Mesodermal cell (in vitro differentiated cells): ENCODE data around the gene MIPOL1.

Experiments
- H3K27ac ChIP-seq: 2 replicates; pipeline ENCODE4 v1.7.0; 2013; ENCODE audit warnings: mild to moderate bottlenecking, low read depth, low read length, moderate library complexity; ENCODE audit not compliant: severe bottlenecking
- H3K36me3 ChIP-seq: 2 replicates; pipeline ENCODE4 v1.7.1; 2013; ENCODE audit warnings: mild to moderate bottlenecking, low read length, moderate library complexity; ENCODE audit not compliant: control insufficient read depth, insufficient read depth
- H3K4me1 ChIP-seq: one replicate; pipeline ENCODE4 v1.7.1; 2013; ENCODE audit warnings: mild to moderate bottlenecking, low read length; ENCODE audit not compliant: insufficient read depth, control insufficient read depth, poor library complexity, severe bottlenecking
- H3K4me3 ChIP-seq: 2 replicates; pipeline ENCODE4 v1.7.0; 2013; ENCODE audit warnings: low read length, control low read depth, mild to moderate bottlenecking; ENCODE audit not compliant: insufficient read depth, poor library complexity, severe bottlenecking; ENCODE audit errors: extremely low read depth
- H3K9me3 ChIP-seq: 2 replicates; pipeline ENCODE4 v1.7.1; 2013; ENCODE audit warnings: mild to moderate bottlenecking, low read length, moderate library complexity; ENCODE audit not compliant: control insufficient read depth
- WGBS, 2 experiments: methylation state at CpG; one replicate each; pipeline ENCODE4 v1.1.5; 2013; ENCODE audit warnings: missing lambda C conversion rate in 2 of 2; ENCODE audit not compliant: insufficient coverage in 2 of 2; 5-methylcytosine and 5-hydroxymethylcytosine counted together

The MIPOL1 gene

GRCh38 chr14:37565550-37565949 is 367.8 kb downstream of the MIPOL1 start:
- WGBS, 2 experiments, result 86% methylated on average over 1 of the region's 1 CpG; no CpG with 5 or more reads in 1 of the 2 experiments

GRCh38 chr14:37566811-37567371 is 369.2 kb downstream of the MIPOL1 start:
- no peak overlapping the region for H3K4me3 ChIP-seq
- no peaks in the 10 kb centered on the region for H3K36me3 ChIP-seq
- H3K27ac ChIP-seq, result no peak overlapping the region
- no peaks in the 10 kb centered on the region for H3K9me3 ChIP-seq
- whole genome bisulfite sequencing, 2 experiments, result 10 to 13% methylated on average over 2 of the region's 3 CpGs
- no peaks in the 10 kb centered on the region for H3K4me1 ChIP-seq

More at GRCh38 chr14:37565550-37565949, 367.8 kb downstream of the MIPOL1 start:
- no peaks in the 10 kb centered on the region for H3K9me3 ChIP-seq
- H3K27ac ChIP-seq, result no peak overlapping the region
- H3K4me3 ChIP-seq, result no peak overlapping the region
- no peaks in the 10 kb centered on the region for H3K36me3 ChIP-seq
- no peaks in the 10 kb centered on the region for H3K4me1 ChIP-seq

GRCh38 chr14:37569729-37570128 is 372.0 kb downstream of the MIPOL1 start:
- WGBS, 2 experiments, result 80 to 86% methylated on average over 1 to 5 of the region's 7 CpGs
- Histone ChIP-seq H3K9me3 (no peaks in the 10 kb centered on the region), H3K4me1 (no peaks in the 10 kb centered on the region), H3K36me3 (no peaks in the 10 kb centered on the region), H3K4me3 (no peak overlapping the region), H3K27ac (no peak overlapping the region)

GRCh38 chr14:37571391-37571790 is 373.7 kb downstream of the MIPOL1 start:
- Histone ChIP-seq H3K9me3 (no peaks in the 10 kb centered on the region), H3K4me3 (no peak overlapping the region), H3K4me1 (no peaks in the 10 kb centered on the region), H3K27ac (no peak overlapping the region), H3K36me3 (no peaks in the 10 kb centered on the region)
- 93 to 97% methylated on average over 3 of the region's 4 CpGs for WGBS, 2 experiments

- 84 to 93% methylated on average over 2 of the region's 2 CpGs for WGBS, 2 experiments
- H3K4me1 ChIP-seq, result no peaks in the 10 kb centered on the region
- no peaks in the 10 kb centered on the region for H3K9me3 ChIP-seq
- H3K36me3 ChIP-seq, result no peaks in the 10 kb centered on the region
- no peak overlapping the region for H3K27ac ChIP-seq
- no peak overlapping the region for H3K4me3 ChIP-seq
These were observed 375.6 kb downstream of the MIPOL1 start for GRCh38 chr14:37573356-37573755.

- Histone ChIP-seq H3K27ac (no peak overlapping the region), H3K9me3 (no peaks in the 10 kb centered on the region), H3K4me1 (no peaks in the 10 kb centered on the region), H3K4me3 (no peak overlapping the region), H3K36me3 (no peaks in the 10 kb centered on the region)
- 53 to 56% methylated on average over 9 of the region's 9 CpGs for WGBS, 2 experiments
These were observed 381.5 kb downstream of the MIPOL1 start for GRCh38 chr14:37579274-37579673.

- H3K4me1 ChIP-seq, result peaks cover under 1% of the 10 kb centered on the region
- H3K4me3 ChIP-seq, result no peak overlapping the region
- WGBS, 2 experiments, result 50 to 89% methylated on average over 1 of the region's 2 CpGs
- no peak overlapping the region for H3K27ac ChIP-seq
- H3K9me3 ChIP-seq, result no peaks in the 10 kb centered on the region
- H3K36me3 ChIP-seq, result no peaks in the 10 kb centered on the region
These were observed 382.4 kb downstream of the MIPOL1 start for GRCh38 chr14:37580146-37580545.

GRCh38 chr14:37583358-37584210 is 385.8 kb downstream of the MIPOL1 start:
- H3K36me3 ChIP-seq, result no peaks in the 10 kb centered on the region
- H3K9me3 ChIP-seq, result no peaks in the 10 kb centered on the region
- H3K4me3 ChIP-seq, result peak overlapping the region; percentile 14
- H3K4me1 ChIP-seq, result peaks cover 8% of the 10 kb centered on the region
- no peak overlapping the region for H3K27ac ChIP-seq
- WGBS, 2 experiments, result 1 to 2% methylated on average over 40 to 46 of the region's 67 CpGs

GRCh38 chr14:37584211-37585100 is 386.7 kb downstream of the MIPOL1 start:
- H3K4me1 ChIP-seq, result peaks cover 11% of the 10 kb centered on the region
- 2 to 4% methylated on average over 43 to 49 of the region's 62 CpGs for WGBS, 2 experiments
- no peak overlapping the region for H3K27ac ChIP-seq
- no peaks in the 10 kb centered on the region for H3K36me3 ChIP-seq
- no peaks in the 10 kb centered on the region for H3K9me3 ChIP-seq
- peak overlapping the region; percentile 14 for H3K4me3 ChIP-seq

GRCh38 chr14:37585101-37585511 is 387.4 kb downstream of the MIPOL1 start:
- Histone ChIP-seq H3K36me3 (no peaks in the 10 kb centered on the region), H3K9me3 (no peaks in the 10 kb centered on the region), H3K27ac (no peak overlapping the region), H3K4me1 (peaks cover 11% of the 10 kb centered on the region), H3K4me3 (no peak overlapping the region)
- WGBS, 2 experiments, result 1 to 2% methylated on average over 17 to 20 of the region's 23 CpGs
